Ovary (tissue), 9 donors: ENCODE results near the gene KAT2B. TPM values are rescaled to one million over a fixed set of nuclear protein-coding genes. Genes with fewer than 3 reads are reported as not detected.

Experiments
- DNase-seq, 5 donors: peaks; one replicate each; pipeline ENCODE4 v3.0.0-alpha.2; 2019 to 2020
- H3K27ac ChIP-seq, 2 donors: fragments of 200-600 bp; one replicate each; pipeline versions ENCODE4 v1.5.1 to v1.8.0; 2019 to 2022
- H3K27me3 ChIP-seq: fragments of 200-600 bp; one replicate; pipeline ENCODE4 v1.8.0; 2022
- H3K36me3 ChIP-seq: fragments of 200-600 bp; sonication (generic); one replicate; pipeline ENCODE4 v1.5.1; 2019
- H3K4me1 ChIP-seq: one replicate; pipeline ENCODE4 v1.8.1; 2013; ENCODE audit warnings: mild to moderate bottlenecking, moderate library complexity; ENCODE audit not compliant: insufficient read depth
- H3K4me3 ChIP-seq: fragments of 200-600 bp; sonication (generic); one replicate; pipeline ENCODE4 v1.5.1; 2017
- H3K9me3 ChIP-seq, 2 donors: fragments of 200-600 bp in 1 of 2; sonication (generic) in 1 of 2; one replicate each; pipeline versions ENCODE4 v1.5.1 to v1.8.1; 2013 to 2019; ENCODE audit warnings: mild to moderate bottlenecking in 1 of 2, moderate library complexity in 1 of 2
- CTCF ChIP-seq, 3 donors: fragments of 450-650 bp in 2 of 3; fragments of 200-600 bp in 1 of 3; IDR thresholded peaks; one replicate each; pipeline versions ENCODE4 v1.5.1 to v1.8.0; 2016 to 2022; ENCODE audit warnings: antibody characterized with exemption in 3 of 3, mild to moderate bottlenecking in 1 of 3
- EP300 ChIP-seq: sonication (generic); formaldehyde crosslinking; IDR thresholded peaks from one replicate; pipeline ENCODE4 v1.6.1; 2017; ENCODE audit warnings: antibody characterized with exemption
- POLR2A ChIP-seq: fragments of 450-650 bp; IDR thresholded peaks from one replicate; pipeline ENCODE4 v1.6.1; 2017; ENCODE audit warnings: antibody characterized with exemption, mild to moderate bottlenecking, moderate library complexity
- WGBS, 3 donors: extraction: QIAGEN DNeasy Blood & Tissue Kit in 1 of 3; methylation state at CpG; one replicate each; pipeline versions ENCODE4 v1.1.5 to v1.1.7; 2013 to 2017; 5-methylcytosine and 5-hydroxymethylcytosine counted together
- intact Hi-C, 4 donors: fragments of 100-400 bp; cut with DNase I; formaldehyde crosslinking; loops; one replicate each; pipeline versions ENCODE4 v1.11.0 to v1.15.1; 2022 to 2023
- polyA plus RNA-seq, 2 donors: library from polyadenylated mRNA; stranded (reverse); fragments of 200-250 nt in 1 of 2; fragments of 350-450 nt in 1 of 2; fragmentation: Illumina TruSeq in 1 of 2; extraction: RNeasy Lipid Tissue Mini Kit (QIAGEN cat#74804) in 1 of 2; gene quantifications; one replicate each; pipeline ENCODE4 v1.2.3, GENCODE V29; 2013 to 2014
- total RNA-seq, 7 donors: library from RNA; depleted of rRNA in 2 of 7; stranded (reverse); fragments of >200 nt in 2 of 7; fragmentation: NEBNext Ultra II Directional in 3 of 7; extraction: Animal tissue kit (Norgen Biotek cat#: 25700) in 3 of 7; gene quantifications; one replicate each; pipeline versions ENCODE4 v1.1.0 to v1.2.4, GENCODE V29; 2016 to 2023
- donor health status: DM: no; HTN: no; CAD: no; lungs with moderate emphysema.
- donor health status: DM: no; HTN: no; CAD: no.
- donor health status: Bipolar disorder and iron deficiency.
- donor health status: DM: yes; HTN: yes; CAD: no.
- donor health status: DM: no; HTN: no; CAD: no.
- donor health status: DM: yes; HTN: yes; CAD: no.

The KAT2B gene
- total and polyA plus RNA-seq, 9 donors: 15.1 to 49.3 (median 33.0) TPM

- 65 to 70% (median 67%) methylated on average over 7 of the region's 7 CpGs for WGBS, 3 donors
- Histone ChIP-seq H3K4me1 (peaks cover 7% of the 10 kb centered on the region), H3K4me3 (no peak overlapping the region), H3K27me3 (no peaks in the 10 kb centered on the region), H3K9me3 (no peaks in the 10 kb centered on the region), H3K27ac (peak overlapping the region in 1 of 2 donors; percentile 42), H3K36me3 (no peaks in the 10 kb centered on the region)
- intact Hi-C loops: loop anchor here in 1 of 4 donors (10.0 kb wide), 1 partner anchor 137 kb away; the partner anchor contains the start of gene SGO1
- TF ChIP-seq POLR2A (no peak), CTCF (IDR thresholded peaks at IDR 0.05) (no peak), EP300 (no peak)
- no peak for DNase-seq
Measured at GRCh38 chr3:20047341-20047779, 7.1 kb downstream of the KAT2B start.

- H3K36me3 ChIP-seq: no peaks in the 10 kb centered on the region
- H3K27ac ChIP-seq: peak overlapping the region in 1 of 2 donors; percentile 42
- H3K27me3 ChIP-seq: no peaks in the 10 kb centered on the region
- H3K9me3 ChIP-seq: no peaks in the 10 kb centered on the region
- intact Hi-C loops: loop anchor here in 1 of 4 donors (10.0 kb wide), 1 partner anchor 137 kb away; the partner anchor contains the start of gene SGO1
- TF ChIP-seq POLR2A (no peak), CTCF (IDR thresholded peaks at IDR 0.05) (no peak), EP300 (no peak)
- H3K4me3 ChIP-seq: no peak overlapping the region
- H3K4me1 ChIP-seq: peaks cover 7% of the 10 kb centered on the region
- 20 to 26% (median 21%) methylated on average over 9 of the region's 9 CpGs for whole genome bisulfite sequencing, 3 donors
- no peak for DNase-seq
Measured at GRCh38 chr3:20047976-20048883, 8.0 kb downstream of the KAT2B start.

GRCh38 chr3:20051123-20051806 lies 11.0 kb downstream of the KAT2B start:
- TF ChIP-seq EP300 (no peak), CTCF (IDR thresholded peaks at IDR 0.05) (no peak), POLR2A (no peak)
- H3K4me1 ChIP-seq: peaks cover 14% of the 10 kb centered on the region

GRCh38 chr3:20052851-20053250 lies 12.6 kb downstream of the KAT2B start:
- WGBS, 3 donors: 92 to 99% (median 97%) methylated on average over 7 of the region's 7 CpGs
- H3K27ac ChIP-seq: no peak overlapping the region

More at GRCh38 chr3:20051123-20051806, 11.0 kb downstream of the KAT2B start:
- no peak for DNase-seq
- 85 to 96% (median 92%) methylated on average over 4 of the region's 4 CpGs for WGBS, 3 donors
- Histone ChIP-seq H3K9me3 (no peaks in the 10 kb centered on the region), H3K27me3 (no peaks in the 10 kb centered on the region), H3K27ac (no peak overlapping the region), H3K36me3 (no peaks in the 10 kb centered on the region), H3K4me3 (no peak overlapping the region)
- intact Hi-C loops: no loop called here

More at GRCh38 chr3:20052851-20053250, 12.6 kb downstream of the KAT2B start:
- no peaks in the 10 kb centered on the region for H3K27me3 ChIP-seq
- no peak overlapping the region for H3K4me3 ChIP-seq
- no peaks in the 10 kb centered on the region for H3K9me3 ChIP-seq
- TF ChIP-seq EP300 (no peak), POLR2A (no peak), CTCF (IDR thresholded peaks at IDR 0.05) (no peak)
- H3K4me1 ChIP-seq: peaks cover 18% of the 10 kb centered on the region
- no peaks in the 10 kb centered on the region for H3K36me3 ChIP-seq
- no peak for DNase-seq
- intact Hi-C loops: no loop called here
